ENCODE data around the gene GRID1.

Gene GRID1

DNA sequence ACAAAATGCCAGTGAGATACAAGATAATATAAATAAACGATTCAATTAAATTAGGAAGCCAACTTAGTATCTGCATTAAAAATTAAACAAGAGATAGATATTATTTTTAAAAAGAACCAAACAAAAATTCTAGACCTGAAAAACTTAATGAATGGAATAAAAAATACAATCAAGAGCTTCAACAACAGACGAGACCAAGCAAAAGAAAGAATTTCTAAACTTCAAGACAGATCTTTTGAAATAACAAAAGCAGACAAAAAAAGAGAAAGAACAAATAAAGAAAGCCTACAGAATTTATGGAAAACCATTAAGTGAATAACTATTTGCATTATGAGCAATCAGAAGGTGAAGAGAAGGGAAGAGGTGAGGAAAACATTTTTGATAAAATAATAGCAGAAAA lies 555.2 kb downstream of the GRID1 start:
- Histone ChIP-seq H3K9me3 (ENCODE audit: severe bottlenecking) (no peaks in the 10 kb centered on the region), H3K4me3 (ENCODE audit: severe bottlenecking) (no peak overlapping the region), H3K4me1 (ENCODE audit: insufficient read depth, poor library complexity, severe bottlenecking) (no peaks in the 10 kb centered on the region), H3K36me3 (ENCODE audit: low read depth) (no peaks in the 10 kb centered on the region), H3K27ac (ENCODE audit: poor library complexity, severe bottlenecking) (no peak overlapping the region), H3K27me3 (ENCODE audit: insufficient read depth, poor library complexity, severe bottlenecking) (peaks cover 4% of the 10 kb centered on the region)
- TF ChIP-seq, protein P1, sequence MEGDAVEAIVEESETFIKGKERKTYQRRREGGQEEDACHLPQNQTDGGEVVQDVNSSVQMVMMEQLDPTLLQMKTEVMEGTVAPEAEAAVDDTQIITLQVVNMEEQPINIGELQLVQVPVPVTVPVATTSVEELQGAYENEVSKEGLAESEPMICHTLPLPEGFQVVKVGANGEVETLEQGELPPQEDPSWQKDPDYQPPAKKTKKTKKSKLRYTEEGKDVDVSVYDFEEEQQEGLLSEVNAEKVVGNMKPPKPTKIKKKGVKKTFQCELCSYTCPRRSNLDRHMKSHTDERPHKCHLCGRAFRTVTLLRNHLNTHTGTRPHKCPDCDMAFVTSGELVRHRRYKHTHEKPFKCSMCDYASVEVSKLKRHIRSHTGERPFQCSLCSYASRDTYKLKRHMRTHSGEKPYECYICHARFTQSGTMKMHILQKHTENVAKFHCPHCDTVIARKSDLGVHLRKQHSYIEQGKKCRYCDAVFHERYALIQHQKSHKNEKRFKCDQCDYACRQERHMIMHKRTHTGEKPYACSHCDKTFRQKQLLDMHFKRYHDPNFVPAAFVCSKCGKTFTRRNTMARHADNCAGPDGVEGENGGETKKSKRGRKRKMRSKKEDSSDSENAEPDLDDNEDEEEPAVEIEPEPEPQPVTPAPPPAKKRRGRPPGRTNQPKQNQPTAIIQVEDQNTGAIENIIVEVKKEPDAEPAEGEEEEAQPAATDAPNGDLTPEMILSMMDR (IDR thresholded peaks at IDR 0.05; ENCODE audit: poor library complexity, severe bottlenecking): no peak
- ATAC-seq (ENCODE audit: low read depth) (no peak), DNase-seq (ENCODE audit: low spot score) (no peak)

DNA sequence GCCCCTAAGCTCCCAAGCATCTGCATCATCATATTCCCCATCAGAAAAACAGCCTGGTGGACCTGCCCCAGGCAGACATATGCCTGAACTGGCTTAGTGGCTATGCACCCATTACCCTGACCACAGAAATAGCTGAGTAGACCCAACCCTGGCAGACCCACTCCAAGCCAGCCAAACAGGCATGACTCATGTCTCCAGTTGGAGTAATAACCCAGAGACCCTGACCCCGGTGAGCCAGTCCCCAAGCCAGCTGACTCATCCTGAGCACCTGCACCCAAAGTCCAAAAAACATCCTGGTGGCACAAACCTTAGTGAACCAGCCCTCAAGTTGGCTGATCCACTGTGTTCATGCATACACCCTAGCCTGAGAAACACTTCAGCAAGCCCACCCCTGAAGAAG lies 555.9 kb downstream of the GRID1 start:
- no peaks in the 10 kb centered on the region for H3K4me1 ChIP-seq (ENCODE audit: insufficient read depth, poor library complexity, severe bottlenecking)
- H3K4me3 ChIP-seq (ENCODE audit: severe bottlenecking): no peak overlapping the region
- DNase-seq (ENCODE audit: low spot score) (no peak), ATAC-seq (ENCODE audit: low read depth) (no peak)
- H3K27me3 ChIP-seq (ENCODE audit: insufficient read depth, poor library complexity, severe bottlenecking): no peaks in the 10 kb centered on the region
- no peaks in the 10 kb centered on the region for H3K9me3 ChIP-seq (ENCODE audit: severe bottlenecking)
- H3K36me3 ChIP-seq (ENCODE audit: low read depth): no peaks in the 10 kb centered on the region
- no peak overlapping the region for H3K27ac ChIP-seq (ENCODE audit: poor library complexity, severe bottlenecking)
- TF ChIP-seq, protein P1 (IDR thresholded peaks at IDR 0.05; ENCODE audit: poor library complexity, severe bottlenecking): no peak

DNA sequence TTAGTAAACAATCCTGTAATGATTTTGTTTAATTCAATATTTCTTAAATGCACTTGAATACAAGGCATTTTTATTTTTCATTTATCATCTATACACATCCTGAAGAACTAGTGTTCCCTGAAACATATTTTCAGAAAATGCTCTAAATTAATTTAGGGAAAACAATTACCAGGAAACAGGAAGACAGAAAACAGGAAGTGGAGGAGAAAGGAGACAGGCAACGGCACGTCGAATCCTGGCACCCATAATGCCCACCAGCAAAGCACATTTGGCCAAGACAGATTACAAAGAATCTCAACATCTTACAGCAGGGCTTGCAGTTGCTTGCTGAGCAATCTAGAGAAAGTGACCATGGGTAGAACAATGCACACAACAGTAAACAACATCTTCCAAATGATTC lies 571.1 kb downstream of the GRID1 start:
- Histone ChIP-seq H3K4me3 (ENCODE audit: severe bottlenecking) (no peak overlapping the region), H3K9me3 (ENCODE audit: severe bottlenecking) (peaks cover 2% of the 10 kb centered on the region), H3K36me3 (ENCODE audit: low read depth) (no peaks in the 10 kb centered on the region), H3K27ac (ENCODE audit: poor library complexity, severe bottlenecking) (no peak overlapping the region), H3K4me1 (ENCODE audit: insufficient read depth, poor library complexity, severe bottlenecking) (peaks cover 11% of the 10 kb centered on the region), H3K27me3 (ENCODE audit: insufficient read depth, poor library complexity, severe bottlenecking) (no peaks in the 10 kb centered on the region)
- TF ChIP-seq, protein P1 (IDR thresholded peaks at IDR 0.05; ENCODE audit: poor library complexity, severe bottlenecking): no peak
- DNase-seq (ENCODE audit: low spot score): no peak
- no peak for ATAC-seq (ENCODE audit: low read depth)

DNA sequence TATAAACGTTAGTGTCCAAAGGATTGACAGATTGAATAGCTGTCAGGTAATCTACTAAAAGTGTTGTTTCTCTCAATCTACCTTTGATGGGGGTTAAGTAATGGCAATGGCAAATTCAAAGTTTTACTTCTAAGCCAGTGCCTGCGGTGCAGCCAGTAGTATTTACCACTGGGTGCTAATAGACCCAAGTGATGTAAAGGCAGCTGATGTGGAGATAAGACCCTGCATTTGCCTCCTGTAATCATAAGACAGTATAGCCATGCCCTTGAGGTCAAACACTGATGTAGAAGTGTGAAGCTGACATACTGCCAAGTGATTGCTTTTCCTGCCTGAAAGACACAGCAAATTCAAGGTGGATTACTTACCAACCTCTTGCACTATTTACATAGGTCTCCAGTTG lies 572.0 kb downstream of the GRID1 start:
- Histone ChIP-seq H3K4me1 (ENCODE audit: insufficient read depth, poor library complexity, severe bottlenecking) (peaks cover 4% of the 10 kb centered on the region), H3K9me3 (ENCODE audit: severe bottlenecking) (peaks cover 2% of the 10 kb centered on the region), H3K4me3 (ENCODE audit: severe bottlenecking) (no peak overlapping the region), H3K27me3 (ENCODE audit: insufficient read depth, poor library complexity, severe bottlenecking) (no peaks in the 10 kb centered on the region), H3K27ac (ENCODE audit: poor library complexity, severe bottlenecking) (no peak overlapping the region), H3K36me3 (ENCODE audit: low read depth) (no peaks in the 10 kb centered on the region)
- TF ChIP-seq, protein P1 (IDR thresholded peaks at IDR 0.05; ENCODE audit: poor library complexity, severe bottlenecking): no peak
- ATAC-seq (ENCODE audit: low read depth): no peak
- DNase-seq (ENCODE audit: low spot score): no peak

DNA sequence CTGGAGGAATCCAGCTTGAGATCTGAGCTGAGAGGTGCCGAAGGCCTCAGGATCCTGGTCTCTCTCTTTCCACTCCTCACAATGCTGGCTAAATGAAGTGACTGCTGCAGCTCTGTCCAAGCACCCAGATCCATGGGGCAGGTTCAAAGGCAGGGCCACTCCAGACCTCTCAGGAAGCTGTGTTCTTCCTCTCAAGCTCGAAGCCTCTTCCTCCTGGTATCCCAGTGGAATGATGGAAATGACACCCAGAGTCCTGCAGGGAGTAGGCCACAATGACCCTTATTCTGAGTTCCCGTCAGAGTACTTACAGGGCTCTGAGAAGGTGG lies 574.1 kb downstream of the GRID1 start:
- Histone ChIP-seq H3K9me3 (ENCODE audit: severe bottlenecking) (peaks cover 2% of the 10 kb centered on the region), H3K27me3 (ENCODE audit: insufficient read depth, poor library complexity, severe bottlenecking) (no peaks in the 10 kb centered on the region), H3K36me3 (ENCODE audit: low read depth) (no peaks in the 10 kb centered on the region), H3K4me1 (ENCODE audit: insufficient read depth, poor library complexity, severe bottlenecking) (no peaks in the 10 kb centered on the region), H3K27ac (ENCODE audit: poor library complexity, severe bottlenecking) (no peak overlapping the region), H3K4me3 (ENCODE audit: severe bottlenecking) (no peak overlapping the region)
- ATAC-seq (ENCODE audit: low read depth) (no peak), DNase-seq (ENCODE audit: low spot score) (no peak)
- TF ChIP-seq, protein P1 (IDR thresholded peaks at IDR 0.05; ENCODE audit: poor library complexity, severe bottlenecking): no peak
